GM10248 (cell line): ENCODE data around the gene TACC2.
"Not testable (repeated sequence)": the region's sequence is repeated elsewhere in the genome, so short reads cannot be mapped to it uniquely, and the experiment has no call there.

Source experiments
- CTCF ChIA-PET: fragments of 300-600 bp; sonication (Branson Sonifier 250); formaldehyde crosslinking; extraction: SDS; loops from one replicate; lab custom pipeline; 2021; ENCODE audit warnings: antibody characterized with exemption; lab: Yijun Ruan, JAX
- POLR2A ChIA-PET: fragments of 350-650 bp; sonication (Branson Sonifier 250); formaldehyde crosslinking; extraction: SDS; loops from one replicate; lab custom pipeline; 2020; ENCODE audit warnings: antibody characterized with exemption; lab: Yijun Ruan, JAX
- DNase-seq: peaks from one replicate; pipeline ENCODE4 v3.0.0; 2012; ENCODE audit errors: extremely low spot score
- TF ChIP-seq, protein P1 (sequence below): IDR thresholded peaks from 2 replicates; pipeline ENCODE4 v1.5.1; 2012; ENCODE audit warnings: mild to moderate bottlenecking, low read depth; ENCODE audit errors: extremely low read depth, missing control alignments, control extremely low read depth

TACC2 gene

DNA sequence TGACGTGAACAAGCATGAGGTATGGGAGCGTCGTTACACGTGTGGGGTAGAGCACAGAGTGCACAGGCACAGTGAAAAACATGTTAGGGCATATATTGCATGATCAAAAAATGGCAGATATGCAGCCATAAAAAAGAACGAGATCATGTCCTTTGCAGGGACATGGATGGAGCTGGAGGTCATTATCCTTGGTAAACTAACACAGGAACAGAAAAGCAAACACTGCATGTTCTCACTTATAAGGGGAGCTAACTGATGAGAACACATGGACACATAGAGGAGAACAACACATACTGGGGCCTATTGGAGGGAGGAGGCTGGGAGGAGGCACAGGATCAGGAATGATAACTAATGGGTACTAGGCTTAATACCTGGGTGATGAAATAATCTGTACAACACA lies 66.3 kb downstream of the TACC2 start:
- ChIA-PET POLR2A (no interaction called here), CTCF (interaction anchor here (0.8 to 2.0 kb wide), 2 partner anchors 11 to 18 kb away, joined by 3 to 7 read pairs; no protein-coding TSS in a partner anchor)
- TF ChIP-seq, protein P1, sequence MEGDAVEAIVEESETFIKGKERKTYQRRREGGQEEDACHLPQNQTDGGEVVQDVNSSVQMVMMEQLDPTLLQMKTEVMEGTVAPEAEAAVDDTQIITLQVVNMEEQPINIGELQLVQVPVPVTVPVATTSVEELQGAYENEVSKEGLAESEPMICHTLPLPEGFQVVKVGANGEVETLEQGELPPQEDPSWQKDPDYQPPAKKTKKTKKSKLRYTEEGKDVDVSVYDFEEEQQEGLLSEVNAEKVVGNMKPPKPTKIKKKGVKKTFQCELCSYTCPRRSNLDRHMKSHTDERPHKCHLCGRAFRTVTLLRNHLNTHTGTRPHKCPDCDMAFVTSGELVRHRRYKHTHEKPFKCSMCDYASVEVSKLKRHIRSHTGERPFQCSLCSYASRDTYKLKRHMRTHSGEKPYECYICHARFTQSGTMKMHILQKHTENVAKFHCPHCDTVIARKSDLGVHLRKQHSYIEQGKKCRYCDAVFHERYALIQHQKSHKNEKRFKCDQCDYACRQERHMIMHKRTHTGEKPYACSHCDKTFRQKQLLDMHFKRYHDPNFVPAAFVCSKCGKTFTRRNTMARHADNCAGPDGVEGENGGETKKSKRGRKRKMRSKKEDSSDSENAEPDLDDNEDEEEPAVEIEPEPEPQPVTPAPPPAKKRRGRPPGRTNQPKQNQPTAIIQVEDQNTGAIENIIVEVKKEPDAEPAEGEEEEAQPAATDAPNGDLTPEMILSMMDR, result no peak
- DNase-seq, result no peak

DNA sequence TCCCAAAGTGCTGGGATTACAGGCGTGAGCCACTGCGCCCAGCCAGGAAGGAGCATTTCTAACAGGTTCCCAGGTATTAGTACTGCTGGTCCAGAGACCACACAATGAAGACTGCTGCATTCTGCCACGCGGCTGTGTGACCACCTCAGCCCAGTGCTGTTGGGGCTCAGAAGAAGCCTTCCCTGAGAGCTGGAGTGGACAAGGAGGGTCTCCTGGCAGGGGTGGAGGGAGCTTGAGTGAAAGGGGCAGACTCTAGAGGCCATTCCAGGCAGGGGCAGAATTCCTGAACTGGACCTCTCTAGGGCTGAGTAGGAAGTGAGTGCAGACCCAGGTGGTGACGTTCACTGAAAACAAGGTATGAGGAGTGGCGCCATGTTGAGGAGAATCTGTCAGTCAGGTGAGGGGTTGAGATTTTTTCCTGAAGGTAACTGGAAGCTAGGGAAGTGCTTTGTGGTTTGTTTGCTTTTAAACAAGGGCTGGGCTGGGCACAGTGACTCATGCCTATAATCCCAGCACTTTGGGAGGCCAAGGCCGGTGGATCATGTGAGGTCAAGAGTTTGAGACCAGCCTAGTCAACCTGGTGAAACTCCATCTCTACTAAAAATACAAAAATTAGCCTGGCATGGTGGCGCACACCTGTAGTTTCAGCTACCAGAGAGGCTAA lies 67.6 kb downstream of the TACC2 start:
- TF ChIP-seq, protein P1, result no peak
- no peak for DNase-seq
- CTCF ChIA-PET, result no interaction called here
- POLR2A ChIA-PET, result no interaction called here

DNA sequence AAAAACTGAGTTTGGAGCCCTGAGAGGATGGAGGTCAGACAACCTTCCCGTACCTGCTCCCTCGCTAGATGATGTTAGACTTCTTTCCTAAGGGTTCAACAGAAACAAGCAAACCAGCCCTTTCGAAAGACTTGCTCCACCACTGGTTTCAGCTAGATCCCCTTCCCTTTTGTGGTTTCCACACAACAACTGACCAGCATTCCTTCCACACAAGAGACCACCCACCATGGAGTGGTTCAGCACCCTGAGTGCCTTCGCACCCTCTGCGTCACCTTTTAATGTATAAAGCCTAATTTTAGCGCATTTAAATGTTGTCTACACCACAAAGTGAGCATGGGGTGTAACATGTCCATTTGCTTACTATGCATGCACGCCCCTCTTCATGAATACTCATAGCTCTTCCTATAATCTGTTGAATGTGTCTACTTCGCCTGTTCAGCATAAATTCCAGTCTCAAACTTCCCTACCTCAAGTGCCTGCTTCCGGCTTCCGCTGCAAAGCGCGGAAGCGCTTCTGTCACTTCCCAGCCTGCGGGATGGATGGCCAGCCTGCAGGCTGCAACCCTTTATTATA lies 69.0 kb downstream of the TACC2 start:
- no peak for DNase-seq
- TF ChIP-seq, protein P1, result no peak
- ChIA-PET POLR2A (no interaction called here), CTCF (no interaction called here)

DNA sequence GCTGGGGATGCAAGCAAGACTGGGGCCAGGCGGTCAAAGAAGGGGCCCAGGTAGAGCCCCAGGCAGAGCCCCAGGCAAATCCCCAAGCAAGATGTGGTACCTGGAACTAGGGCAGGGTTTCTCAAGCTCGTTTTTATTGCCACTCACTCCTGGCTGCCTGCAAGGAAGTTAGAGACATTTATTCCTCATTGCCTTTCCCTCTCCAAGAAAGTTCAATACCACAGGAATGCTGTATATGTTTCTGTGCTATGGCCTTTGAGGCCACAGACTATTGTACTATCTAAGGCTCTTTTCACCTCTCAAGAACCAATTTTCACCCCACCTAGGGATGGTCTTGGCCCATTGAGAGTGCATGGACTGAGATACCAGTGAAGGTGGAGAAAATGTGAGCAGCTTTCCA lies 71.3 kb downstream of the TACC2 start:
- POLR2A ChIA-PET, result no interaction called here
- TF ChIP-seq, protein P1, result no peak
- CTCF ChIA-PET, result interaction anchor here (1.6 kb wide), 1 partner anchor 9 kb away, joined by 4 read pairs; no protein-coding TSS in a partner anchor
- DNase-seq, result no peak

DNA sequence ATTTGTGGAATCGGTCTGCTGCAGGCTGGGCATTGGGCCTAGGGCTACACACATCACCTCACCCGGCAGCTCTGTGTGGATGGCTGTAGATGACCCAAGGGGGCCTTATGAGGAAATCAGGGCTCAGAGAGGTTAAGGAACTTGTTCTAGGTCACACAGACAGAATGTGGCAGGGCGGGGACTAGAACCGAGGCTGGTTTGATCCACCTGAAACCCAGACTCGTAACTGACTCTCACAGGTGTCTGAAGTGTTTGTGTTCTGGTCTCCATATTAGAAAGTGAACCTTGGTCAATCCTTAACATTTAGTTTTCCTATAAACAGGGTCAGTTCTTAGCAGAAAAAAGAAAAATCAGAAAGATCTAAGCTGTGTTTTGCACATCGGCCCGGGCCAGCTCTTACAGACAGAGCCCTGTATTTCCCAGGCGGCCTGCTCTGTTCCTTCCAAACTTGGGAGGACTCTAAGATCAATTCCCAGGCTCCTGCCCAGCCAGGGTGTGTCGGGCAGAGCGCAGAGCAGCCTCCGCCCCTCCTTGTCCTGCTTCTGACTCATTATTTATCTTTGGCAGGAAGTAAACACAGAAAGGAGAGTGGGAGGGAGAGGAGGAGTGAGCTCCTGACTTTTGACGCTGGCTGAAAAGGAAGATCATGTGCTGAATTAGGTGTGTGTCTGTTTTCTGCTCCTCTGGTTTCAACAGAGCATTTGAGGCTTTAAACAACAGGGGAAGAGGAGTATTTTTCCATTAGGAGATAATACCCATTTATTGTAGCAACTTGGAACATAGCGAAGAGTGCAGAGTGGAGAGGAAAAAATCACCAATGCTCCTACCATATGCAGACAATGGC lies 74.1 kb downstream of the TACC2 start:
- DNase-seq, result no peak
- CTCF ChIA-PET, result interaction anchor here (1.0 kb wide), 1 partner anchor 10 kb away, joined by 3 read pairs; no protein-coding TSS in a partner anchor

DNA sequence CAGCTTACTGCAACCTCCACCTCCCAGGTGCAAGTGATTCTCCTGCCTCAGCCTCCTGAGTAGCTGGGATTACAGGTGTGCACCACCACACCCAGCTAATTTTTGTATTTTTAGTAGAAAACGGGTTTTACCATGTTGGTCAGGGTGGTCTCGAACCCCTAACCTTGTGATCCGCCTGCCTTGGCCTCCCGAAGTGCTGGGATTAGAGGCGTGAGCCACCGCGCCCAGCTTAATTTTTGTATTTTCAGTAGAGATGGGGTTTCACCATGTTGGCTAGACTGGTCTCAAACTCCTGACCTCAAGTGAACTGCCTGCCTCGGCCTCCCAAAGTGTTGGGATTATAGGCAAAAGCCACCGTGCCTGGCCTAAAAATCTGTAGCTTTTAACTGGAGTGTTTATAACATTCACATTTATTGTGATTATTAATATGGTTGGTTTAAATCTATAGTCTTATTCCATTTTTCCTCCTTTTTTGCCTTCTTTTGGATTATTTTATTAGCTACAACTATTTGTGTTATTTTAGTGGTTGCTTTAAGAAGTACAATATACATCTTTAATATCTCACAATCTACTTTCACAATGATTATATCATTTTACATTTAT lies 77.5 kb downstream of the TACC2 start:
- POLR2A ChIA-PET, DNase-seq, CTCF ChIA-PET: not testable (repeated sequence)

More for the DNA sequence above, 74.1 kb downstream of the TACC2 start:
- TF ChIP-seq, protein P1, result no peak
- POLR2A ChIA-PET, result no interaction called here
